Immature natural killer cell (primary cell): Measurements from ENCODE around the gene MPPED1. TPM values are rescaled to one million over a fixed set of nuclear protein-coding genes. Genes with fewer than 3 reads are reported as not detected.

ENCODE experiments used
- DNase-seq, 3 donors: peaks; one replicate each; pipeline ENCODE4 v3.0.0; 2022; ENCODE audit warnings: mixed read lengths in 1 of 3
- H3K27ac Mint-ChIP-seq, 6 donors: one replicate each; pipeline ENCODE4 v1.8.0; 2020; ENCODE audit warnings: mixed read lengths in 6 of 6, mild to moderate bottlenecking in 5 of 6, inconsistent platforms in 4 of 6, moderate library complexity in 3 of 6
- H3K27me3 Mint-ChIP-seq, 3 donors: one replicate each; pipeline ENCODE4 v1.8.0; 2020 to 2021; ENCODE audit warnings: low read depth in 3 of 3, mild to moderate bottlenecking in 3 of 3, mixed read lengths in 3 of 3, moderate library complexity in 3 of 3, inconsistent platforms in 1 of 3
- H3K36me3 Mint-ChIP-seq, 3 donors: one replicate each; pipeline ENCODE4 v1.8.0; 2020; ENCODE audit warnings: mixed read lengths in 3 of 3, inconsistent platforms in 2 of 3, mild to moderate bottlenecking in 2 of 3
- H3K4me1 Mint-ChIP-seq, 2 donors: one replicate each; pipeline ENCODE4 v1.8.0; 2020; ENCODE audit warnings: inconsistent platforms in 2 of 2, mild to moderate bottlenecking in 2 of 2, mixed read lengths in 2 of 2, moderate library complexity in 1 of 2
- H3K4me3 Mint-ChIP-seq, 5 donors: one replicate each; pipeline ENCODE4 v1.8.0; 2020; ENCODE audit warnings: mild to moderate bottlenecking in 5 of 5, mixed read lengths in 5 of 5, inconsistent platforms in 3 of 5, moderate library complexity in 3 of 5
- H3K9me3 Mint-ChIP-seq, 6 donors: one replicate each; pipeline ENCODE4 v1.8.0; 2020; ENCODE audit warnings: mild to moderate bottlenecking in 6 of 6, mixed read lengths in 6 of 6, inconsistent platforms in 4 of 6, moderate library complexity in 3 of 6
- polyA plus RNA-seq, 3 donors: library from polyadenylated mRNA; unstranded; fragments of 300-500 nt; fragmentation: Illumina TruSeq; gene quantifications; one replicate each; pipeline ENCODE4 v1.2.3, GENCODE V29; 2021

Gene MPPED1
- polyA plus RNA-seq, 3 donors from 2014 or later: not detected

GRCh38 chr22:43553451-43554258 lies 141.8 kb downstream of the MPPED1 start:
- H3K36me3 Mint-ChIP-seq: no peaks in the 10 kb centered on the region
- H3K4me3 Mint-ChIP-seq: no peak overlapping the region
- H3K9me3 Mint-ChIP-seq: no peaks in the 10 kb centered on the region
- no peak overlapping the region for H3K27ac Mint-ChIP-seq
- H3K27me3 Mint-ChIP-seq: peaks cover 3 to 7% (median 5%) of the 10 kb centered on the region in 3 donors
- no peaks in the 10 kb centered on the region for H3K4me1 Mint-ChIP-seq
- DNase-seq: no peak

- H3K27ac Mint-ChIP-seq: no peak overlapping the region
- H3K4me3 Mint-ChIP-seq: no peak overlapping the region
- DNase-seq: no peak
- no peaks in the 10 kb centered on the region for H3K4me1 Mint-ChIP-seq
- no peaks in the 10 kb centered on the region for H3K36me3 Mint-ChIP-seq
- peaks cover 3 to 7% (median 5%) of the 10 kb centered on the region in 3 donors for H3K27me3 Mint-ChIP-seq
- no peaks in the 10 kb centered on the region for H3K9me3 Mint-ChIP-seq
These were observed 142.4 kb downstream of the MPPED1 start for GRCh38 chr22:43554259-43554636.

- H3K9me3 Mint-ChIP-seq: no peaks in the 10 kb centered on the region
- H3K27me3 Mint-ChIP-seq: peaks cover 3 to 7% (median 5%) of the 10 kb centered on the region in 3 donors
- no peak for DNase-seq
- no peak overlapping the region for H3K4me3 Mint-ChIP-seq
- no peaks in the 10 kb centered on the region for H3K4me1 Mint-ChIP-seq
- H3K27ac Mint-ChIP-seq: no peak overlapping the region
- no peaks in the 10 kb centered on the region for H3K36me3 Mint-ChIP-seq
These were observed 143.0 kb downstream of the MPPED1 start for GRCh38 chr22:43554694-43555365.

- Mint-ChIP-seq H3K4me3 (no peak overlapping the region), H3K36me3 (no peaks in the 10 kb centered on the region), H3K9me3 (no peaks in the 10 kb centered on the region), H3K27ac (no peak overlapping the region), H3K4me1 (no peaks in the 10 kb centered on the region), H3K27me3 (peaks cover 3 to 7% (median 5%) of the 10 kb centered on the region in 3 donors)
- DNase-seq: no peak
These were observed 144.0 kb downstream of the MPPED1 start for GRCh38 chr22:43555561-43556515.

Other genes with a start within 250 kb of the MPPED1 start
- gene TTLL12, start 224.9 kb upstream of the MPPED1 start, polyA plus RNA-seq: 10 to 100 TPM; 10.8 to 17.5 (median 16.4) TPM
- under 1 TPM in 1 of 3 donors, not detected in 2; 0.16 TPM for gene SCUBE1, start 68.6 kb upstream of the MPPED1 start, polyA plus RNA-seq